T-helper 2 cell treated with Interferon-gamma antibody and Interleukin-4, amounts not matched to agents 5 μg/mL and 100 μg/mL, for 36 hours (primary cell): Measurements from ENCODE around the gene HOXC9.
A peak's percentile ranks its signal among the peaks of the same experiment; 100 is the strongest.

Experiments
- DNase-seq: peaks from one replicate; pipeline ENCODE4 v3.0.0; 2021; ENCODE audit warnings: low spot score
- H3K27ac Mint-ChIP-seq: one replicate; pipeline ENCODE4 v1.8.0; 2021; ENCODE audit warnings: mild to moderate bottlenecking, mixed read lengths
- H3K27me3 Mint-ChIP-seq: one replicate; pipeline ENCODE4 v1.8.0; 2021; ENCODE audit warnings: low read depth, mixed read lengths
- H3K36me3 Mint-ChIP-seq: one replicate; pipeline ENCODE4 v1.8.0; 2021; ENCODE audit warnings: low read depth, mixed read lengths
- H3K4me1 Mint-ChIP-seq: one replicate; pipeline ENCODE4 v1.8.0; 2021; ENCODE audit warnings: low read depth, mixed read lengths
- H3K4me3 Mint-ChIP-seq: one replicate; pipeline ENCODE4 v1.8.0; 2022; ENCODE audit warnings: mild to moderate bottlenecking, moderate library complexity, mixed read lengths
- H3K9me3 Mint-ChIP-seq: one replicate; pipeline ENCODE4 v1.8.0; 2021; ENCODE audit warnings: mixed read lengths

Gene HOXC9

DNA sequence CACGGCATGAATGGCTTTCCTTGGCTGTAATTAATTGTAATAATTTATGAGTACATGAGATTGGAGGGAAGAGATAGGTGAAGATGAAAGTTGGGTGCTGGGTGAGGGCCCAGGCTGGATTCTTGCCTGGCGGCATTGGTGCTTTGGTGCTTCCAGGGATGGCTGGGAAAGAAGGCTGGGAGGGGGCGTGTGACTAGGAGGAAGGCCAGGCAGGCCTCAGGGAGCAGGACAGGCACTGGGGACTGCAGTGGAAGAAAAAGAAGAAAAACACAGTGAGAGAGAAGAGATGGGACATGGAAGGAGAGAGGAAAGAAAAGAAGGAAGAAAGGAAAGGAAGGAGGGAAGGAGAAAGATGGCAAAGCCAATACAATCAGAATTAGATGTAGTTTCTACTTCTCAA, 3.7 kb downstream of the HOXC9 start:
- H3K27me3 Mint-ChIP-seq: peaks cover 98% of the 10 kb centered on the region
- DNase-seq: no peak
- H3K27ac Mint-ChIP-seq: no peak overlapping the region
- H3K4me3 Mint-ChIP-seq: no peak overlapping the region
- H3K9me3 Mint-ChIP-seq: no peaks in the 10 kb centered on the region
- H3K36me3 Mint-ChIP-seq: no peaks in the 10 kb centered on the region
- H3K4me1 Mint-ChIP-seq: peaks cover 14% of the 10 kb centered on the region

DNA sequence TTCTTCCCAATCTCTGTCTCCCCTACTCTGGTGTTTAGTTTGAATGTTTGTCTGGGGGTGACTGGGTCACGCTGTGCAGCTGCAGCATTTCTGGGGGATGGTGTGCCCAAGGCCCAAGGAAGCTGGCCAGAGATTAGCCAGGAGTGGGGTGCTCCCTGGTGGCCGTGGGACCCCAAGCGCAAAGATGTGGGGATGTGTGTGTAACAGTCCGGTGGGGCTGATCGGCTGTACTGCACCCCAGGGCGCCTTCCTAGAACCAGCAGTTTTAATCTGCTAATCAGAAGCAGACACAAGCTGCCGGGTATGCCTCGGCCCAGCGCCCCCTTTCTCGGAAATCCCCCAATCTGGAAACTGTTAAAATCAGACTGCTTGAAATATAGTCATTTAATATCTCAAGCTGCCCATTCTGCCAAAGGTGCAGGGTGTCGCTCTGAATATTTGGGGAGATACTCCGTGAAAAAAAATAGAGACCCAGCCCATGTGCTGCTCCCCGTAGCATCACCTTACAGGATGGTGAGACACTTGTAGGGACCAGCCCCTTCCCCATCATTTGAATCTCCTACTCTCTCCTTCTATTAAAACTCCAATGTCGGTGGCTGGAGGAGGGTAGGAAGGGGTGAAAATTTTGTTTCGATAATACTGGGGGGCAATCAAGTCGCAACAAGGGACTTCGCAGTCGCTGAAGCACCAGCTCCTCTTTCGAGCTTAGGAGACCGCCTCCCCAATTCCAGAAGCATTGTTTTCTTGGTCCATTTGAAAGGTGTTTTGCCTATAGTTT, 4.3 kb downstream of the HOXC9 start:
- no peak overlapping the region for H3K27ac Mint-ChIP-seq
- H3K4me3 Mint-ChIP-seq: no peak overlapping the region
- peaks cover 14% of the 10 kb centered on the region for H3K4me1 Mint-ChIP-seq
- peaks cover 96% of the 10 kb centered on the region for H3K27me3 Mint-ChIP-seq
- H3K9me3 Mint-ChIP-seq: no peaks in the 10 kb centered on the region
- no peak for DNase-seq
- no peaks in the 10 kb centered on the region for H3K36me3 Mint-ChIP-seq

DNA sequence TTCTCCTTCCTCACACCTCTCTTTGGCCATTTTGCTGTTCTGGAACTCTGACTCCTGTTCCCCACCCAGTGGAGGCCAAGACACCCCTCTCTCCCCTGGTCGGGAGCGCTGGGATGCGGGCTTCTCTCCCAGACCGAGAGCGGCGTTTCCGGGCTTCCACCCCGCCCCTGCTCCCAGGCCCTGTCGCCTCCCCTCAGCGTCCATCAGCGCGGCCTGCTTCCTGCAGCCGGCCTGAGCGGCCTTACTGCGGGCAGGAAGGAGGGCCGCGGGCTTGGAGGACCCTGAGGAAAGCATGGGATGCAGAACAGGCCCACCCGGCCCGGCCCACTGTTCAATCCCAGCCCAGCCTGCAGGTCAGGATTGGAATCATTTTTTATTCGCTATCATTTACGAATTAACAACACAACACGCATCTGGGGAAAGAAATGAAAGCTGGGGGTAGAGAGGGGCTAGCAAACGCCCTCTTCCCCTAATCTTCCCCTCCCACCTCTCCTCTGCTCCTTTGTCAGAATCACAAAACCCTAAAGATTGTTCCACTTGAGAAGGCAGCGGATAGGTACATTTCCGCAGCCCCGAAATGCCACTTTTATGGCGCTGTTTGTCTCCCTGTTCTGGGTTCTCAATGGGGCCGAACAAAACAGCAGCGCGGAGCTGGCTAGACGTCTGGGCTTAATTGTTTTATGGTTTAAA, 5.0 kb downstream of the HOXC9 start:
- Mint-ChIP-seq H3K9me3 (no peaks in the 10 kb centered on the region), H3K4me3 (peak overlapping the region; percentile 38), H3K27ac (no peak overlapping the region)

DNA sequence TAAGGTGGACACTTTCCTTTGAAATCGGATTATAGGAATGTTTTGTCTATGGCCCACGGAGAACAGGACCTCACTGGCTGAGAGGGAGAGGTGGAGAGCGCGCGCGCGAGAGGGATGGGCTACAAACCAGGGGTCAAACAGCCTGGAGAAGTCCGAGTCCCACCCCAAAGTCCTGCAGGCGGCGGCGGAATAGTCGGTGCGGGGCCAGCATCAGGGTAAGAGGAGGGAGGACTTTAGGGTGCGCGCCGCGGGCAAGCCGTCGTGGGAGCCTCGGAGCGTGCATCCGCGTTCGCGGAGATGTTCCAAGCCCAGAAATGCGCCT, 5.5 kb downstream of the HOXC9 start:
- Mint-ChIP-seq H3K27ac (no peak overlapping the region), H3K36me3 (no peaks in the 10 kb centered on the region), H3K27me3 (peaks cover 97% of the 10 kb centered on the region), H3K4me1 (peaks cover 12% of the 10 kb centered on the region), H3K9me3 (no peaks in the 10 kb centered on the region), H3K4me3 (peak overlapping the region; percentile 38)
- no peak for DNase-seq

More for the DNA sequence above, 5.0 kb downstream of the HOXC9 start:
- Mint-ChIP-seq H3K36me3 (no peaks in the 10 kb centered on the region), H3K27me3 (peaks cover 96% of the 10 kb centered on the region), H3K4me1 (peaks cover 12% of the 10 kb centered on the region)
- DNase-seq: no peak

DNA sequence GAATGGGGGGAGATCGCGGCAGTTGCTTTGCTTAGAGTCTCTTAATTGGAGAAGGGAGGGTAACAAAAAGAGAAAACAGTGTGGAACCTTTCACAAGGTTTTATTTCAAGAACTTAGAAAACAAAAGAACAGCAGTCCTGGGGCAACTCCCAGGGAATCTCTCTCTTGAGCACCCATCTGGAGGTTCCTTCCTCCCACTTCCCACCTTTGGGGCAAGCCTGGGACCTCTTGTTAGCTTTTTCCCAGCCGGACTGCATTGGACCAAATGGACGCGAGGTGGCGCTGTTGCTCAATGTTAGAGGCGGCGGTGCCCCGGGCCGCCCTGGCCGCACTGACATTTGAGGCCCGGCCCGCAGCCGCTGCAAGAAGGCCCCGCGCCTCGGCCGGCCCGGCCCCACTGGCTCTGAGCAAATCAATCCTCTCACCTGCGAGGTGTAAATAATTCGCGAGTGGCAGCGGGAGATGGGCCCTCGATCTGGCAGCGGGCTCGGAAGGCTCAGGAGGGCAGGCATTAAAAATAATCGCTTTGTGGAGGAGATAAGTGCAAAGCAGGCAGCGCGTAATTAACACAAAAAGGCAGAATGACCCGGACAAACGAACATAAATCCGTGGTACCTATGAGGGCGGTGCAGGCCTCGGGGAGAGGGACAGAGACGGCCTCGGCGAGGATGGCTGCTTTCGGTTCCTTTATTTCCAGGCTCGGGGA, 6.0 kb downstream of the HOXC9 start:
- Mint-ChIP-seq H3K4me1 (peaks cover 13% of the 10 kb centered on the region), H3K4me3 (peak overlapping the region; percentile 85), H3K9me3 (no peaks in the 10 kb centered on the region), H3K27me3 (peaks cover 96% of the 10 kb centered on the region), H3K36me3 (no peaks in the 10 kb centered on the region), H3K27ac (no peak overlapping the region)
- DNase-seq: peak; percentile 80

DNA sequence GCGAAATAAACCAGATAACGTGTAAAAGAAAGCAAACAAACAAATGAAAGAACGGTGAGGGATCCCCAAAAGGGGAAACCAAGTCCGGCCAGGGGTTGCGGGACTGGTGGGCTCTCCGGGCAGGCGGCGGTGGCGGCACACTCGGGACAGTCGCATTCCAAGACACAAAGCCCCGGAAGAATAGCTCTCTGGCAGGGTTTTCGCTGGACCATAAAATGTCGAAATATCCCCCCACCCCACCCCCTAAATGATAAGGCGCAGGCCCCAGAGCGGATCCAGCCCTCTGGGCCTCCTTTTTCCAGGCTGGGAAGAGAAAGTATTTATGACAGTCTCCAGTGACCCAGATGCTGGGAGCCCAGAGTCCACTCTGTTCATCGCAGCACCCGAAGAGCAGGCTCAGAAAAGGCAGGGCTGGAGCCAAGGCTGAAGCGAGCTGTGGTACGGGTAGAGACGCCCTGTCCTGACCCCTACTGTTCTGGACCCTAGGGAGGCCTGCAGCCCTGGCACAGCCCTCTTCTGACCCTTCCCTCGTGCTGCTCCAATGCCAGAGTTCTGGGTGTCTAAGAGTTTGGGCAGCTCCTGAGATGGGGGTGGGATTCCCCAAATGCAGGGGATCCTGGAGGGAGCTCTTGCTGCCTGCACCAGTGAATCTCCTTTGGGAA, 6.7 kb downstream of the HOXC9 start:
- Mint-ChIP-seq H3K4me1 (peaks cover 14% of the 10 kb centered on the region), H3K27me3 (peaks cover 96% of the 10 kb centered on the region), H3K4me3 (peak overlapping the region; percentile 85), H3K27ac (no peak overlapping the region), H3K36me3 (no peaks in the 10 kb centered on the region), H3K9me3 (no peaks in the 10 kb centered on the region)
- no peak for DNase-seq

DNA sequence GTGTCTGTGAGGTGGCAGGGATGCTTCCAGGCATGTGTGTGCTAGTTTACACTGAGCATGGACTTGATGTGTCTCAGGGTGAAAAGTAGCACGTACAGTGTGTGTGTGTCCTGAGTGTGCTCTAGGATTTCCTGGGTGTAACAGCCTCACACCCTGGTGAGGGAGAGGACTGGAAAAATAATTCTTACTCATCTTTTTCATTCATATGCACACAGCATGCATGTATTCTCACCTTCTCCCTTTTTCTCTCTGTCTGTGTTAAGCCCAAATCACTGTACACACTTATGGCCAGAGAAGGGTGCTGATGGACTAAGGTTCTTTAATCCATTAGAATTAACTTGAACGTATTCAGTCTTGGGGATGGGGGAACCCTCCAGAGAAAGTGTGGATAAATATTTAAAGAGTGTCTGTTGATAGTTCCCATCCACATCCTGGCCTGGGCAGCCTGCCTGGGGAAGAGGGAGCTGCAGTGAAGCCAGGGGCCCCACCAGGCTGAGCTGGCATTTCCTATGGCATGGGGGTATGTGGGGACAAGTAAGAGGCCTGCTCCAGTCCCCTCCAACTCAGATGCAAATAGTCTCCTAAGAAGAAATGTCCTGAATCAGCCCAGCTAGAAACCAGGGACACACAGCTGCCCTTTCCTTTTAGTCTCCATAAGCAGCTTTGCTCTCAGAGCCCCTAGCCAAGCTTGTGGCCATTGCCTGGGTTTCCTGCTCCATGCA, 7.7 kb downstream of the HOXC9 start:
- H3K4me3 Mint-ChIP-seq: peak overlapping the region; percentile 33
- H3K9me3 Mint-ChIP-seq: no peaks in the 10 kb centered on the region
- peaks cover 13% of the 10 kb centered on the region for H3K4me1 Mint-ChIP-seq
- no peak for DNase-seq
- no peaks in the 10 kb centered on the region for H3K36me3 Mint-ChIP-seq
- peaks cover 96% of the 10 kb centered on the region for H3K27me3 Mint-ChIP-seq
- no peak overlapping the region for H3K27ac Mint-ChIP-seq

DNA sequence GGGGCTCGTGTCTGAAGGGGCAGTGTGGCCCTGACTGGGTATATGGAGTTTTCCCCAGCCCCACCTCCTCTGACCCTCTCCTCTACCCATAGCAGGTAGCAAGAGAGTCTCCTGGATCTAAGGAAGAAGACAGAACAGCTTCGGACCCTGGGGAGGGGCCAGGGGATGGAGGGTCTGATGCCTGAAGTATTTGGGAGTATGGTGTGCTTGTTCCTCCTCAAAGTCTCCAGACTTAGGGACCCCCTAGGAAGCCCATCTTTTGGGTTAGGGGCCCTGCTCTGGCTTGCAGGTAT, 8.2 kb downstream of the HOXC9 start:
- Mint-ChIP-seq H3K4me3 (no peak overlapping the region), H3K27ac (no peak overlapping the region)

DNA sequence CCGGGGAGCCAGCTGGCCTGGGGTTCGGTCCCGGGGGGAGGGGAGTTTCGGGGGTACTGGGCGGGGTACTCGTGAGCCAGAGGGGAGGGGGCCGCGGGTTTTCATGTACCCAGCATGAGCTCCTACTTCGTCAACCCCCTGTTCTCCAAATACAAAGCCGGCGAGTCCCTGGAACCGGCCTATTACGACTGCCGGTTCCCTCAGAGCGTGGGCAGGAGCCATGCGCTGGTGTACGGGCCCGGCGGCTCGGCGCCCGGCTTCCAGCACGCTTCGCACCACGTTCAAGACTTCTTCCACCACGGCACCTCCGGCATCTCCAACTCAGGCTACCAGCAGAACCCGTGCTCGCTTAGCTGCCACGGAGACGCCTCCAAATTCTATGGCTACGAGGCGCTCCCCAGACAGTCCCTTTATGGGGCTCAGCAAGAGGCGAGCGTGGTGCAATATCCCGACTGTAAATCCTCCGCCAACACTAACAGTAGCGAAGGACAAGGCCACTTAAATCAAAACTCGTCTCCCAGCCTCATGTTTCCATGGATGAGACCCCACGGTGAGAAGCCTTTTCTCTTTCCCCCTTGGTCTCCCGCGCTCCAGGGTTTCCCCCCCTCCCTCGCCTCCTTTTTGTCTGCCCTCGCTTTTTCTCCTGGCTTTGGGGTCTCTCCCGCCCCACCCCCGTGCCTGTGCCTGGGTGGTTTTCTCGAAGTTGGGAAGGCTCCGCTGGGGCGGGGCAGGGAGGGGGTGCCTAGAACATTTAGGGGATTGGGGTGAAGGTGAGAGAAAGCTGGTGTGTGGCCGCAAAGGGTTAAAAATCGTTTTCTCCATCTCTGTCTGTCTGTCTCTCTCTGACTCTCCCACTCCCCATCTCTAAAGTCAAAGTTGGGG, 9.5 kb downstream of the HOXC9 start:
- Mint-ChIP-seq H3K9me3 (no peaks in the 10 kb centered on the region), H3K4me1 (peaks cover 13% of the 10 kb centered on the region), H3K27ac (no peak overlapping the region), H3K36me3 (no peaks in the 10 kb centered on the region), H3K27me3 (peaks cover 96% of the 10 kb centered on the region), H3K4me3 (peak overlapping the region; percentile 8)
- DNase-seq: no peak

More for the DNA sequence above, 8.2 kb downstream of the HOXC9 start:
- peaks cover 96% of the 10 kb centered on the region for H3K27me3 Mint-ChIP-seq
- H3K36me3 Mint-ChIP-seq: no peaks in the 10 kb centered on the region
- H3K9me3 Mint-ChIP-seq: no peaks in the 10 kb centered on the region
- H3K4me1 Mint-ChIP-seq: peaks cover 13% of the 10 kb centered on the region
- DNase-seq: no peak

DNA sequence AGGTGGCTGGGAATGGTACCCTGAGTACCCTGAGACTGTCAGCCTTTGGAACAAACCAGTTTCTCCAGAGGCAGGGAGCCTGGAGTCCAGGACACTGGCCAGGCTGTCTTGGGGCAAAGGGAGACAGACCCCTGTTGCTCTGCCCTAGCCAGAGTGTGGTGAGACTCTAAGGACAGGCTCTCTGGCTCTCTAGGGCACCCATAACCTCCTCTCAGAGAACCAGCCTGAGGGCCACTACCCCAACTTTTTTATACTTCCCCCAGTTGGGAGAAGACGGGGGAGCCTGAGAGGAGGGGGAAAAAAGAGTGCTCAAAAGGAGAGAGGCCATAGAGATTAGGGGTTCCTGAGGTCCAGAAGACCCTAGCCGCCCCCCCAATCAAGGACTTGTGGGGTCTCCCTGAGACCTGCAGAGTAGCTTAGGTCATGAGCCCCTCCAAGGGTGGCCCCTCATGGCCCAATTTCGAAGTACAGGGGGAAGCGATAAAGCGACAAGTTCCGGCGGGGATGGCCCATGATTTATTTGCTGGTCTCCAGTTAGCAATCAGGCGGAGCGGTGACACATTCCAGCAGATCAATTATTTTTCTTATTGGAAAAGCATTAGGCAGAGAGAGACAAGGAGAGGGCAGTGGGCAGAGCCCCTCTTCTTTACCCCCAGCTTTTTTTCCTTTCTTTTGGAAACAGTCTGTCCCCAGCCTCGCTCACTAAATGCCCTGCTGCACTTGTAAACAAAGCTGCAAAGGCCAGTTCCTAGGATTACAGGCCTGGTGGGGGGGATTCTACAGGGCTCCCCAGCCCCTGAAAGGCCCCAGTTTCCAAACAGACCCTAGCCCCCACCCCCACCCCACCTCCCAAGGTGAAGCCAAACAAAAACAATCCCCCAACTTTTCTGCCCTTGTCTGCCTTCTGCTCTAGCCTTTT, 10.4 kb downstream of the HOXC9 start:
- H3K4me3 Mint-ChIP-seq: no peak overlapping the region
- no peak overlapping the region for H3K27ac Mint-ChIP-seq

DNA sequence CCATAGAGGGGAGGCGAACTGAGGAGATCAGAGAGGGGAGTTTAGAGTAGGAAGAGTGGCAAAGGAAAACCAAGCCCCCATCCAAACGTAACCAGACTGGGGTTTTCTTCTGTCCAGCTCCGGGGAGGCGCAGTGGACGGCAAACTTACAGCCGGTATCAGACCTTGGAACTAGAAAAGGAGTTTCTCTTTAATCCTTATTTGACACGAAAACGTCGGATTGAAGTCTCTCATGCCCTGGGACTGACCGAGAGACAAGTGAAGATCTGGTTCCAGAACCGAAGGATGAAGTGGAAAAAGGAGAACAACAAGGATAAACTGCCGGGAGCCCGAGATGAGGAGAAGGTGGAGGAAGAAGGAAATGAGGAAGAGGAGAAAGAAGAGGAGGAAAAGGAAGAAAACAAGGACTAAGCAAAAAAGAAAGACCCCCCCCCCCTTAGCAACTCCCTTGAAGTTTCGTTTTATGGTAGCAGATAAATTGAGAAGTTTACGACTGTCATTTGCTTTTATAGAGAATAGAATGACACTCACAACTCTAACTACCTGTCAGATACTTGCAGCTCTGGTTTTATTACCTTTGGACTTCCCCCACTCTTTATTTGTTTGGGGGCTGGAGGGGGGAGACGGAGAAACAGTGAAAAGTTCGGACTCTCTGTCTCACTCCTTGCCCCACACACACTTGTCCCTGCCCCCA, 11.2 kb downstream of the HOXC9 start:
- H3K9me3 Mint-ChIP-seq: no peaks in the 10 kb centered on the region
- H3K27me3 Mint-ChIP-seq: peaks cover 96% of the 10 kb centered on the region
- H3K27ac Mint-ChIP-seq: no peak overlapping the region
- no peak for DNase-seq
- peaks cover 7% of the 10 kb centered on the region for H3K4me1 Mint-ChIP-seq
- H3K36me3 Mint-ChIP-seq: no peaks in the 10 kb centered on the region
- no peak overlapping the region for H3K4me3 Mint-ChIP-seq

More for the DNA sequence above, 10.4 kb downstream of the HOXC9 start:
- Mint-ChIP-seq H3K36me3 (no peaks in the 10 kb centered on the region), H3K9me3 (no peaks in the 10 kb centered on the region), H3K4me1 (peaks cover 12% of the 10 kb centered on the region), H3K27me3 (peaks cover 96% of the 10 kb centered on the region)
- no peak for DNase-seq
